HTR-8/SVneo (cell line): ENCODE results near the gene ECM2.

Experiments
- DNase-seq: peaks from one replicate; pipeline ENCODE4 v3.0.0; 2011; ENCODE audit warnings: low spot score, mixed read lengths; ENCODE audit not compliant: insufficient read length
- FAIRE-seq: peaks from 2 replicates; lab custom pipeline; 2011; peaks lifted over from hg19 to GRCh38; lab: Jason Lieb, UNC

ECM2 gene

DNA sequence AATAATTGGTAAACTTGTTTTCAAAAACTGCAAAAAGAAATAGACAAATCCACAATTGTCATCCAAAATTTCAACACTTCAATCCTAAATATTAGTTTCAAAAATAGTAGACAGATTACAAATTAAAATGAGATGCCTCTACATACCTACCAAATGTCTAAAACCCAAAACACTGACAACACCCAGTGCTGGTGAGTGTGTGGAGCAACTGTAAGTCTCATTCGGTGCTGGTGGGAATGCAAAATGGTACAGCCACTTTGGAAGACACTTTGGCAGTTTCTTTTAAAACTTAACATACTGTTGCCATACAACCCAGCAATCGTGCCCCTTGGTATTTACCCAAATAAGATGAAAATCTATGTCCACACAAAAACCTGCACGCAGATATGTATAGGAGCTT, 6.7 kb downstream of the ECM2 start:
- DNase-seq (no peak), FAIRE-seq (no peak)

DNA sequence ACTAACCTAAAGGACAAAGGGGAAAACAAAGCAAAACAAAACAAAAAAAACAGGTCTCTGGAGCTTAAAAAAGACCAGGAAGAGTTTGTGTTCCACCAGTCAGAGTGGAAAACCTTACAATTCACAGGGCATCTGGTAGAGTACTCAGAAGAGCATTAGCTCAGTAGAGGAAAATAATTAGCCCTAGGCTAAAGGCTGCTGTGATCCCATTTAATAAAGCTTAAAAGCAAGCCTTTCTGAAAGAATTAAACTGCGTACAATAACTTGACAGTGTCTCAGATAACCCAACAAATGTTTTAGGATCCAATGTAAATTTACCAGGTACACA, 7.3 kb downstream of the ECM2 start:
- no peak for DNase-seq
- no peak for FAIRE-seq

DNA sequence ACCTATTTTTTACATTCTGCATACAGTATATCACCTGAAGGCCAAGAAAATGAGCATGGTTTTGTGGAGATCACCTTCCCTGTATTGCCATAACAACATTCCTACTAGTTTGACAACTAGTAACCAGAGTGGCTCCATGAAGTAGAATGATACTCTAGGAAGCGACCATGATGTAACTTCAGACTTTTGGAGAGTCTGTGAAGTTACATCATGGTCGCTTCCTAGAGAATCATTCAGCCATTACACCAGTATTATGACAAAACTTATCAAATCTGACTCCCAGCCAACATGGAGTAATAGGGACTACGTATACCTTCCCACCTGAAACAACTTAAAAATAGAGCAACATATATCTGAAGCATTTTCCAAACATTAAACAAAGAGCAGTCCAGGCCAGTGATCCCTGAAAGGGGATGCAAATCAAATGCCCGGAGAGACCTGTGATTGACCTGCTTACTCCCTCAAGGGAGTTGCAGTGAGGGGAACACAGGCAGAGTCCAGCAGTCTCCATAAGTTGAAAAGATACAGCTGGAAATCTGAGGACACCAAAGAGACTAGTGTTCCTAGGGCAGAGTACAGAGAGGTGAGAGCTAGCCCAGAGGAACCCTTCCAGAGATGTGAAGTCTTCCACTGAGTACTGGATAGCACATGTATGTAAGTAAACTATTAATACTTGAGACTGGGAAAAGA, 7.8 kb downstream of the ECM2 start:
- DNase-seq = no peak
- no peak for FAIRE-seq

DNA sequence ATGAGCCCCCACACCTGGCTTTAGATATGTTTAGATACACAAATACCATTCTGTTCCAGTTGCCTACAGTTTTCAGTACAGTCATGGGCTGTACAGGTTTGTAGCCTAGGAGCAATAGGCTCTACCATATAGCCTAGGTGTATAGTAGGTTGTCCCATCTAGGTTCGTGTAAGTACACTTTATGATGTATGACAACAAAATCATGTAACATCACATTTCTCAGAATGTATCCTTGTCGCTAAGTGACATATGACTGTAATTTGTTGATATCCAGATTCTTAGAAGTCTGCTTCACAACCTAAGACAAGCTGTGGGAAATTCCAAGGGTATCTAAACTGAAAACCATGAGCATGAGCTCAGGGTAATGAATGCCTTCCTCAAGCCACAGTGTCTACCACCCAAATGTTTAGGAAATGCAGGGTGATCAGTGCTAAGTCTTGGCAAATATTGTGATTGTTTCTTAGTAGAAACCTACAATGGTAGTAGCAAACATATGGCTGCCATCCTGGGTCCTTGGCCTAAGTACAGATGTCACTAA, 8.4 kb downstream of the ECM2 start:
- FAIRE-seq = no peak
- no peak for DNase-seq

DNA sequence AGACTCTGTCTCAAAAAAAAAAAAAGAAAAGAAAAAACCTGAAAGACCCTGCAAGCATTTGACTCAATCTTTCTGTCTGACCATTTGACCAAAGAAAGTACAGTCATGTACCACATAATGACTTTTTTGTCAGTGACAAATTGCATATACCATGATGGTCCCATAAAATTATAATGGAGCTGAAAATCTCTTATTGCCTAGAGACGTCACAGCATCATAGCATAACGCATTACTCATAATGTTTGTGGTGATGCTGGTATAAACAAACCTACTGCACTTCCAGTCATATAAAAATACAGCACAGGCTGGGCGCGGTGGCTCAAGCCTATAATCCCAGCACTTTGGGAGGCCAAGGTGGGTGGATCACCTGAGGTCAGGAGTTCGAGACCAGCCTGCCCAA, 10.5 kb downstream of the ECM2 start:
- FAIRE-seq (no peak), DNase-seq (no peak)

DNA sequence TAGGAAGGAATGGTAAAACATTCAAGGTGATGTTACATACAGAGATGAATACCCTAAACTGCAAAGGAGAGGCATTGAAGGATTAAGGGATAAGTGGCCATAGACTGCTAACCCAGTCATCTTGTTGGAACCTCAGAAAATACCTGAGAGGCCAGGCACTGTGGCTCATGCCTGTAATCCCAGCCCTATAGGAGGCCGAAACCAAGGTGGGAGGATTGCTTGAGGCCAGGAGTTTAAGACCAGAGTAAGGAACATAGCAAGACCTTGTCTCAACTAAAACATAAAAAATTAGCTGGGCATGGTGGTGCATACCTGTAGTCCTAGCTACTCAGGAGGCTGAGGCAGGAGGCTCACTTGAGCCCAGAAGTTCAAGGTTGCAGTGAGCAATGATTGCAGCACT, 10.9 kb downstream of the ECM2 start:
- no peak for FAIRE-seq
- no peak for DNase-seq

DNA sequence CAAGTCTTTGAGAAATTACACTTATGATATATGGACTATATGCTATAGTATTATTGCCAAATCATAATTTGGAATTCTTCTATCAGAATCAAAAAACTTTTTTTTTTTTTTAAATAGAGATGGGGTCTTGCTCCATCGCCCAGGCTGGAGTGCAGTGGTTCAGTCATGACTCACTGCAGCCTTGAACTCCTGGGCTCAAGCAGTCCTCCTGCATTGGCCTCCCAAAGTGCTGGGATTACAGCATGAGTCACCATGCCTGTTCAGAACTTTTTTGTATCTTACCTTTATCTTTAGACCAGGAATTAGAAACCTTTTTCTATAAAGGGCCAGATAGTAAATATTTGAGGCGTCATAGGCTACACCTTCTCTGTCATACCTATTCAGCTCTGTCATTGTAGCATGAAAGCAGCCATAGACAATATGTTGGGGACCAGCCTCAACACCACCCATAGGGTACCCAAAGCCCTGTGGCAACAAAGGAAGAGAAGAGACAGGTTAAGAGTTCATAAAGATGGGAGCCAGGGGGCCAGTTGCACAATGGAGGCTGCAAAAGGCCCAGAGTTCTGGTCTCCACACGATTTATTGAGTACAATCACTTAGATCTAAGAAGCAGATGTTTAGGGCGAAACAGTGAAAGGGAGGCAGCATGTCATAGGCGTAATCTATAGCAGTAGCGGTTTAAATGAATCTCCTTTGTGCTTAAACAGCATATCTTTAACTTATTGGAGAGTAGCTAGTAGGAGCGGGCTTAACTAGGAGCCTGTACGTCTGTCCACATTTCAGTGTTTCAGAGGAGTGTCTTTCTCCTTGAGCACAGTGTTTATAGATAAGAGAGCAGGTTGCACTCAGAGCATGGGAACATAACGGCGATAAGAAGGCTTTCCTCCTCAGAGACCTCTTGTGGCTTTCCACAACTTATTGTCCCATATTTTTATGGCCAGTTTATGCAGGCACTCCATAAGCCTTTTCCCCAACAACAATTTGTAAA, 12.5 kb downstream of the ECM2 start:
- FAIRE-seq (no peak), DNase-seq (no peak)

DNA sequence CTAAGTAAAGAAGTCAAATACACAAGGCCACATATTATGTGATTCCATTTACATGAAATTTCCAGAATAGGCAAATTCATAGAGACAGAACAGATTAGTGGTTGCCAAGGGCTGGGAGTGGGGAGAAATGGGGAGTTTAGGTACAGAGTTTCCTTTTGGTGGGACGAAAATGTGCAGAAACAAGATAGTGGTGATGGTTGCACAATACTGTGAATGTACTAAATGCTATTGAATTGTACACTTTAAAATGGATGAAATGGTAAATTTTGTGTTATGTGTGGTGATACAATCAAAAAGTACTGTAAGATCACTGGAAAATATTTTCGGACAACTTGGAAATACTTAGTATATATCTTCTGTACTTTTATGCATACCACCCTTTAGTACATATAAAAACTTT, 15.0 kb downstream of the ECM2 start:
- no peak for DNase-seq
- FAIRE-seq = no peak

DNA sequence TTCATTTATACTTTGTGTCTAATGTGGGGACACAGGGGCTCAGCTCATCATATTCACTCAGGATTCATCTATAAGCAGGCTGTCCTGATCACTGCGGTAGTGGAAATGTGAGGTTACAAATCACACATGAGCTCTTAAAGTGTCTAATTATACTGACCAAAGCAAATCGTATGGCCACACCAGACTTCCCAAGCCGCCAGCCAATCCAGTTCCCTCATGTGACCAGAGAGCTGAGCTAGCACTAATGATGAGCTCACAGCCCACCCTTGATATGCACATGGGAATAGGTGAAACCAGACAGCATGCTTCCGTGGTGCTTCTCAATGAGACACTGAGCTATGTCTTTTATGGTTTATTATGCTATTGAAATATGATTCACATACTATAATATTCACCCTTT, 17.6 kb downstream of the ECM2 start:
- DNase-seq = no peak
- no peak for FAIRE-seq

DNA sequence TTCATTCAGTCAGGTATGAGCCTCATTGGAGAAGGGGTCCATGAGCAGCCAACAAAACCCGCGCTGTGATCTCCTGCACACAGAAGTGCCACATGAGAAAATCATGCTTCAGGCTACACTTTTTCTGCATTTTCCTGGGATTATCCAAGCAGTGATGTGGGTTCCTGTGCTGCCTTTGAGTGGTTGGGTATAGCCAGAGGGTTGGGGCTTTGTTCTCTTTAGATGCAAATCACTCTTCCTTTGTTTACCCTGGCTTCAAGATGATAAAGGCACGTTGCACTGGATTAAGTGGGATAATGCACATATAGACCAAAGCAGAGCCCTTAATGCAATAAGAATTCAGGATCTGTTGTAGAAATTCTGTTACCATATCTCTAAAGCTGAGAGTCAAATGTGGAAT, 18.7 kb downstream of the ECM2 start:
- DNase-seq = no peak
- no peak for FAIRE-seq

DNA sequence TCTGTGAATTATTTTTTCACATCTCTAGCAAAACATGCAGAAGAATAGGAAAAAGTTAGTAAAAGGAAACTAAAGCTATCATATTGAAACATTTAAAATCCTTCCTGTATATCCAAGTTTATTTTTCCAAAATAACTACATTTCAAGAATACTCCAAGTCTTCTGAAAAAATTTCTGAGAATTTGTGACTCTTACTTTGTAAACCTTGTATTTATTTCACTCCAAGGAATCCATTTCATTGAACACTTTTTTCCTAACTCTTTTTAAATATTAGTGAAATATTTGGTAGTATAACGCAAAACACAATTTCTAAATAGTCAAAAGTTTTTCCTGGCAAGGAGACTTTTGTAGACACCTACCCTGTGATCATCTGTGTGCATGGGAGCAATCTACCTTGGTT, 19.3 kb downstream of the ECM2 start:
- DNase-seq (no peak), FAIRE-seq (no peak)

DNA sequence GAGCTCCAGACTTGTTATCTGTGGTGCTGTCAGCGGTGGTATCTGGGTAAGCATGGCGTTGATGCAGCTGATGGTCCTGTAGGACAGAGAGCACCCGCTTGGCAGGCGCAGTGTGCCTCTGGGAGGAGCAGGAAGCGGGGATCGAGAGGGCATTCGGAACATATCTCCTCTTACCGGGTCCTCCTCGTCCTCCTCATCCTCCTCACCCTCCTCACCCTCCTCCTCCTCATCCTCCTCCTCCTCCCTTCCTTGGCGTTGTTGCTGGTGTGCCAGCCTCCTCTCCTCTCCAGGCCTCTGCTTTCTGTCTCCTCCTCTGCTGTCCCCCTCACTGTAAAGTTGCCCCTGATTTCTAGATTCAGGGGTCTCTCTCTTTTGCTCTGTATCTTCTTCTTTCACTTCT, 21.2 kb downstream of the ECM2 start:
- DNase-seq = no peak
- no peak for FAIRE-seq

DNA sequence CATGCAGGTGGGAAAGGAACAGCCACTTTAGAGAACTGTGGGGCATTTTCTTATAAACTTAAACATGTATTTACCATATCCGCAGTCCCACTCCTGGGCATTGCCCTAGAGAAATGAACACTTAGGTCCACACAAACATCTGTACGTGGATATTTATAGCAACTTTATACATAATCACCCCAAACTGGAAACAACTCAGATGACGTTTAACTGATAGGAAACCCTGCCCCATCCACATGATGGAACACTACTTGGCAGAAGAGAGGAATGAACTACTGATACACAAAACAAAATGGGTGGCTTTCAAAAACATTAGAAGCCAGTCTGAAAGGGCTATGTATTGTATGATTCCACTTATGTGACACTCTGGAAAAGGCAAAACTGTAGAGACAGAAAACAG, 22.4 kb downstream of the ECM2 start:
- DNase-seq = no peak
- FAIRE-seq = no peak

DNA sequence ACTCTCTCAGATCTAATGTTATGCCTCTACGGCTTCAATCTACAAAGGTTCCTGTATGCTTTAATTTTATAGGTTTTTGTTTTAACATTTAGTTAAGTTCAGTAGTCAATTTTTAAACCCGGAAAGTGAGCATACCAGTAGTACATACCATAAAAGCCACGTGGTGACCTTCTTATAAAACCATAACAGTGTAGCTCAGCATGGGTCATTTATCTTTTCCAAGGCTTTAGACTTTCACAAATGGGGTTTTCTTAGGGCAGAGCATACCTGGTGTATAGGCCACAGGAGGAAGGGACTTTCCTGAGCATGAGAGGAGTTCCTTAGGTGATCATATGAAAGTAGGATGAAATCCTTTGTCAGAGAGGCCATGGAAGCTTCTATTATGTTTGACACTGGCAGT, 23.2 kb downstream of the ECM2 start:
- DNase-seq (no peak), FAIRE-seq (no peak)

DNA sequence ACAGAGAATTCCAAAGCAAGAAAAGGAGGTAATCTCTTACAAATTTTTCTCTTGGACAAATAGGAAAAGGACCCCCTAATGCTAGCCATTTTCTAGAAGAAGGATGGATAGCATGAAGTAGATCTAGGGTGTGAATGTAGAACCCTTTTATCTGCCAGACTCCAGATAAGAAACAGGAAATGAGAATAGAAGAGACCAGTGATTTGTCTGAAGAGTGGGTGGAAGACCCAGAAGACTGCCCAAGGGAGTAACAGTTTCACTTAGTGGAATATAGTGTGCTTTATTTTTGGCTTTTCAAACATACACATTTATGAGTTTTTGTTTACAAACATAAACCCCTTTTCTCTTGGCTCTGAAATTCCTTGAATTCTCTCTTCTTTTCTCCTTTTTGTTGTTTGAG, 25.0 kb downstream of the ECM2 start:
- FAIRE-seq (no peak), DNase-seq (no peak)

DNA sequence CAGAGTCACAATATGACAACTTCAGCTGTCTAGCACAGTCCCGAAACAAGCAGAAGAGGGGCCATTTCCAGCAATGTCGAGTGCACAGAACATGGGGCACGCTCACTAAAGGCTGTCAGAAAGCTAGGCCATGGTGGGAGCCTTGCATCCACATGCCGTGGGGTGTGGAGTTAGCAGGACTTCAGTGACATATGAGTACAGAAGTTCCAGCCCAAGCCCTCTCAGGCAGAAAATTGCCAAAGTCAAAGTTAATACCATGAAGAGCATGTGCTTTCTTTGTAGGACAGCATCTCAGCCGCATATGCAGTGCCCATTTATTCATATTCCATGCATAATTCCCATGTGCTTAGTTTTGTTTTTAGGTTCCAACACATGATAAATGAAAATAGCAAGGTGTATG, 26.7 kb downstream of the ECM2 start:
- no peak for DNase-seq
- no peak for FAIRE-seq

DNA sequence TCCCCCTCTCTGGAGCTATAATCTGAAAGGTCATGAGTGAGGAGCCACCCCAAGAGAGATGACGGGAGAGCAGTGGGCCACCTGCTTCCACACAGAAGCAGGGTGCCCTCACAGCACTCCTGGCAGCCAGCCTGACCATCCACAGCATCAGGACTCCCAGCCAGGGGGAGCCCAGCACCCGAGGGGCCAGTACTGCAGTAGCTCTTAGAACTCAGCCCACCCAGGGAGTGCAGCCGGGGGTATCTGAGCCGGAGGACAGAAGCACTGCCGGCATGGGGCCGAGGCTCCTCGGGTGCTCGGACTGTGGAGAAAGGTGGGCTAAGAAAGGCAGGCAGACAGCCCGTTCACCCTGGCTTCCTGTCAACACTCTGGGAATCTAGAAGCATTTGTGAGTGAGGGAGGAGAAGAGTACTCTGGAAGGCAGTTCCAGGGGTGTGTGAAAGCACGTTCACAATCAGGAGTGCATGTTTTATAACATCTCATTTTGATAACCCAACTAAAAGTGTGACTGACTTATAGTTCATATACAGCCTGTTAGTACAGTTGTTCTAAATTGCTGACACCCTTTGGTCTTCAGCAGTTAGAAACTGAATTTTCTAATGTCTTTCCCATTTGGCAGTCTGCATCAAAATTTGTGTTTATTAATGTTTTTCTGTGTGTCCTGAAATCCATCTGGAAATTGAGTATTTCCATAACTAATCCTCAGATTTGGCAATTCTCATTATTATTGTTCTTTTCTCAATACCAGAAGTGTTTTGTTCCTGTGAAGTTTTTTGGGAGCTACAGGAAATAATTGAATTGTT, 27.6 kb downstream of the ECM2 start:
- DNase-seq = no peak
- FAIRE-seq = no peak

DNA sequence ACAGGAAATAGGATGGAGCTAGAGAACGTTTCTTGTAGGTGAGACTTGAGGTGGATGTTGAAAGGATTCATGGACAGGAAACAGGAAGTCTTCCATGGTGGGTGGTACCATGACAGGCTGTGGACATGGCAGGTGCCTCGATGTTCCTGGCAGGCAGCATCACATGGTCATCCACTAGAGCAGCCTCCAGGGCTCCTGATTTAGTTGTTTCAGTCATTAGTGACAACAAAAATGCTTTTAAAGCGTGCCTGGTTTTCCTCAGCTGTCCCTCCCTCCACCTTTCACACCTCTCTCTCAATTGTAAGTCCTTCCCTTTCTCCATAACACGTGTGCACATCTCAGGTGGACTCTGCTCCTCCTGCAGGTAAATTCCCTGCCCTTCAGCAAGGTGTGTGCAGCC, 28.3 kb downstream of the ECM2 start:
- FAIRE-seq (no peak), DNase-seq (no peak)

DNA sequence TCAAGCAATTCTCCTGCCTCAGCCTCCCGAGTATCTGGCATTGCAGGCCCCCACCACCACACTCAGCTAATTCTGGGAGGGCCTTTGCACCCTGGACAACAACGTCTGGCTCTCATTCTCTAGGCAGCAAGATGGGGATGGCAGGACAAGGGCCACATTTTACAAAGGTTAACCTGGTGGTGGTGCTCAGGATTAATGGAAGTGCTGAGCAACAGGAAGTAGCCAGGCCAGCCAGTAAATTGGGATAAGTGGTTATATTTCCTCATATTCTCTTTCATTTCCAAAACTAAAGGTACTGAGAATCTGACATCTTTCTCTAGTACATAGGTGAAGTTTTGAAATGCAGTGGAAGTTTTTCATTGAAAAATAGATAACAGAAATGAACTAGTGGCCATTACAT, 28.8 kb downstream of the ECM2 start:
- DNase-seq (no peak), FAIRE-seq (no peak)

DNA sequence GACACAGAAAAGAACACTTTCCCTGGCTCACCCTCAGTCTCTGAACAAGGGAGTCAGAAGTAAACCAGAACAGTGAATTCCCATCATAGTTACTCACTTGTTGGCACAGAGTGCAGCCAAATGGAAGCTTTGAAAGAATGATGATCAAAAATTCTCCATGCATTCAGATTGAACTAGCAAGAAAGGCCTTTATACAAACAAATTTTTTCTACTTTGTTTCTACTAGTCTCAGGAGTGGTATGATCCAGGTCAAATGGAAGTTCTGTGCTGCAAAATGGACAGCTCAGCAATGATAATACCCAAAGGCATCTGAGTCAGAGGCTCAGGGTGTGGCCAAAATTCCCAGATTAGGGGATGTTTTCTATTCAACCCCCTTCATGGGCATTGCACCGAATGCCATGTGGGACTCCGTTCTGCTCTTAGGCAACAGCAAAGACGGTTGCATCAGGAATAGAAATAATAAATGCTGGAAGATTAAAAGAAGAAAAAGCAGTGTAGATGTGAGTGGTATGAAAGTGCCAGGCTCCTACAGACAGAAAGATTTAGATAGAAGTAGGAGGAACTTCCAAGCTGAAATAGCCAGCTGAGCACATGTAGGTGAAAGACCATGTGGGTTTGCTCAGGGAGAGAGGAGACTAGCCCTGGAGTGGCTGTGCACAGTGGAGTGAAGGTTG, 29.5 kb downstream of the ECM2 start:
- no peak for FAIRE-seq
- DNase-seq = no peak
